Neural cell (in vitro differentiated cells): ENCODE measurements around the gene LNX1. TPM values are rescaled to one million over a fixed set of nuclear protein-coding genes. Genes with fewer than 3 reads are reported as not detected.

ENCODE experiments used
- H2AFZ ChIP-seq: fragments of 200-600, 300-800 bp; sonication (generic), shearing (Covaris generic); 2 replicates; pipeline ENCODE4 v1.6.0; 2014; ENCODE audit warnings: low read depth, mild to moderate bottlenecking, antibody characterized with exemption, low read length, moderate library complexity
- H3F3A ChIP-seq: fragments of 200-600 bp; shearing (Covaris generic); 2 replicates; pipeline ENCODE4 v1.6.1; 2016; ENCODE audit warnings: mild to moderate bottlenecking, moderate library complexity, mixed read lengths, antibody characterized with exemption, low read length; ENCODE audit not compliant: insufficient read depth, poor library complexity, severe bottlenecking
- H3K27ac ChIP-seq: fragments of 200-600, 300-800 bp; sonication (generic), shearing (Covaris generic); 2 replicates; pipeline ENCODE4 v1.5.1; 2014; ENCODE audit warnings: mild to moderate bottlenecking, low read length, moderate library complexity
- H3K27me3 ChIP-seq: fragments of 300-800, 200-600 bp; sonication (generic), shearing (Covaris generic); 2 replicates; pipeline ENCODE4 v1.6.0; 2014; ENCODE audit warnings: mild to moderate bottlenecking, low read depth, low read length, moderate library complexity; ENCODE audit not compliant: insufficient read depth
- H3K36me3 ChIP-seq: fragments of 300-800, 200-600 bp; sonication (generic), shearing (Covaris generic); 2 replicates; pipeline ENCODE4 v1.5.1; 2014; ENCODE audit warnings: mild to moderate bottlenecking, antibody characterized with exemption, low read length, moderate library complexity; ENCODE audit not compliant: insufficient read depth
- H3K4me2 ChIP-seq: fragments of 300-800, 200-600 bp; sonication (generic), shearing (Covaris generic); 2 replicates; pipeline ENCODE4 v1.6.0; 2014; ENCODE audit warnings: mild to moderate bottlenecking, low read length
- H3K4me3 ChIP-seq: fragments of 300-800, 200-600 bp; sonication (generic), shearing (Covaris generic); 2 replicates; pipeline ENCODE4 v1.5.1; 2014; ENCODE audit warnings: mild to moderate bottlenecking, low read length, moderate library complexity
- H3K79me2 ChIP-seq: fragments of 200-600 bp; shearing (Covaris generic); replicated peaks from 2 replicates; pipeline ENCODE4 v1.6.0; 2014; ENCODE audit warnings: mild to moderate bottlenecking, low read length, moderate library complexity; ENCODE audit not compliant: insufficient read depth
- H3K9ac ChIP-seq: fragments of 300-800, 200-600 bp; sonication (generic), shearing (Covaris generic); 2 replicates; pipeline ENCODE4 v1.6.1; 2016; ENCODE audit warnings: mild to moderate bottlenecking, low read length, mixed read lengths
- H3K9me2 ChIP-seq: fragments of 200-600 bp; shearing (Covaris generic); 2 replicates; pipeline ENCODE4 v1.6.1; 2016; ENCODE audit warnings: mild to moderate bottlenecking, low read length, mixed read lengths; ENCODE audit not compliant: insufficient read depth
- H3K9me3 ChIP-seq: fragments of 200-600, 300-800 bp; sonication (generic), shearing (Covaris generic); 2 replicates; pipeline ENCODE4 v1.6.1; 2016; ENCODE audit warnings: mild to moderate bottlenecking, mixed run types, low read length, moderate library complexity, mixed read lengths
- H4K20me1 ChIP-seq: fragments of 200-600 bp; shearing (Covaris generic); 2 replicates; pipeline ENCODE4 v1.6.1; 2016; ENCODE audit warnings: mild to moderate bottlenecking, mixed run types; ENCODE audit not compliant: insufficient read depth
- EP300 ChIP-seq: fragments of 450-650 bp; conservative IDR thresholded peaks from 2 replicates; pipeline ENCODE4 v1.6.1; 2014; ENCODE audit warnings: antibody characterized with exemption, mild to moderate bottlenecking, moderate library complexity; ENCODE audit not compliant: poor library complexity, severe bottlenecking
- EZH2 ChIP-seq: fragments of 200-600, 300-800 bp; shearing (Covaris generic), sonication (generic); IDR thresholded peaks from 2 replicates; pipeline ENCODE4 v1.6.1; 2014; ENCODE audit warnings: antibody characterized with exemption, low read length, borderline replicate concordance, mild to moderate bottlenecking; ENCODE audit not compliant: insufficient read depth, poor library complexity, severe bottlenecking
- MXI1 ChIP-seq: fragments of 450-650 bp; conservative IDR thresholded peaks from 2 replicates; pipeline ENCODE4 v1.6.1; 2014; ENCODE audit warnings: antibody characterized with exemption, mild to moderate bottlenecking; ENCODE audit not compliant: poor library complexity, severe bottlenecking
- POLR2AphosphoS5 ChIP-seq: IDR thresholded peaks from 2 replicates; pipeline ENCODE4 v1.6.1; 2012
- RAD21 ChIP-seq: fragments of 450-650 bp; conservative IDR thresholded peaks from 2 replicates; pipeline ENCODE4 v1.6.1; 2014; ENCODE audit warnings: antibody characterized with exemption, mild to moderate bottlenecking, moderate library complexity
- SMC3 ChIP-seq: fragments of 450-650 bp; conservative IDR thresholded peaks from 2 replicates; pipeline ENCODE4 v1.6.1; 2014; ENCODE audit warnings: antibody characterized with exemption, mild to moderate bottlenecking, moderate library complexity; ENCODE audit not compliant: poor library complexity
- TAF1 ChIP-seq: IDR thresholded peaks from 2 replicates; pipeline ENCODE4 v1.6.1; 2012; ENCODE audit warnings: low read depth
- polyA plus RNA-seq: library from polyadenylated mRNA; depleted of rRNA; stranded (reverse); fragments of >200 nt; gene quantifications from 2 replicates; pipeline ENCODE4 v1.2.3, GENCODE V29; 2014
- TF ChIP-seq, protein P1 (sequence below): fragments of 450-650 bp; IDR thresholded peaks from 2 replicates; pipeline ENCODE4 v1.5.1; 2014; ENCODE audit warnings: antibody characterized with exemption, mild to moderate bottlenecking, moderate library complexity; ENCODE audit not compliant: poor library complexity, severe bottlenecking
- TF ChIP-seq, protein P2 (sequence below): IDR thresholded peaks from 2 replicates; pipeline ENCODE4 v1.6.1; 2012; ENCODE audit warnings: borderline replicate concordance

Gene LNX1
- polyA plus RNA-seq, 1 donor from 2014 or later: 3.4 TPM

DNA sequence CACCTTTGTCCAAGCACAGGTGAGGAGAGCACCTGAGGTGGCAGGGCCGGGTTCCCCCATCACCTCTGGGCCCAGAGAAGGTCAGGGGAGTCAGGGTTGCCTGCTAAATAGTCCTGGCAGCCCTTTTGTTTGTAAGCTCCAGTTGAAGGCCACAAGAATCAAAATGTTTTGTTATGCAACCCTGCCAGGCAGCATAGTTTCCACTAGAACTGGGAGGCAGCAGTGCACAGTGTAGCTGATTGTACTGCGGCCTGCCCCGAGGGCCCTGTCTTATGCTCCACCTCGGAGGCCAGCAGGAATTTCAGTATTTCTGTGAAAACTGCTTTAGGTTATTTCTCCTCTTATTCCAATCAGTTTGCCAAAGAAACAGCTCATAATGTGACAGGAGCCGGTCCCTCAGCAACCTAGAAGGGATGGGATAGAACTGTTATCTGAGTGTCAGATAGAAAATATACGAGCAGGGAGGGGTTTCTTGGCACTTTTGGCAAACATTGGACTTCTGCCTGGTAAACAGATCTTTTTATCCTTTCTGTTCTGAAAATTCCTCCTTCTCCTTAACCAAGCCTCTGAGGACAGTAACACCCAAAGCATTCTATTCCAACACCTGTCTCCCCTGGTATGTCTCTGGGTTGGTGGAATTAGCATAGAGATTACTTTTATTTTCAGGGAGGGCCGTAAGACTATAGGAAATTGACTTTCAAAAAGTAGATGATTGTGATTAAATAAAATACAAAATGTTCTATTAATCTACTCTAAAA lies 93.6 kb downstream of the LNX1 start:
- no peak overlapping the region for H2AFZ ChIP-seq
- no peak overlapping the region for H3K9ac ChIP-seq

DNA sequence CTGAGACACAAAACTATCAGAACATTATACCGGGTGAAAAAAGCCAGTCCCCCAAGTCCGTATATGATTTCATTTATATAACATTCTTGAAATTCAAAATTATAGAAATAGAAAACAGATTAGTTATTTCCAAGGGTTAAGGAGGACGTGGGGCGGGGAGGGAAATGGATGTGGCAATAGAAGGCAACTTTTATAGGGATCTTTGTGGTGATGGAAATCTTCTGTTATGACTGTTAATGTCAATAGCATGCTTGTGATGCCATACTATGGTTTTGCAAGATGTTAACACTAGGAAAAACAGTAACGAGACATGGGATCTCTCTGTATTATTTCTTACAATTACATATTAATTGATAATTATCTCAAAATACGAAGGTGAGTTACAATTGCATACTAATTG lies 96.4 kb downstream of the LNX1 start:
- H3K36me3 ChIP-seq: no peaks in the 10 kb centered on the region
- H3K79me2 ChIP-seq: no peaks in the 10 kb centered on the region
- H2AFZ ChIP-seq: no peak overlapping the region
- no peak overlapping the region for H3K9ac ChIP-seq
- no peak overlapping the region for H3K27ac ChIP-seq
- no peaks in the 10 kb centered on the region for H3K9me2 ChIP-seq
- no peak overlapping the region for H3K4me2 ChIP-seq
- no peaks in the 10 kb centered on the region for H3K27me3 ChIP-seq
- no peaks in the 10 kb centered on the region for H3F3A ChIP-seq
- no peak overlapping the region for H3K4me3 ChIP-seq
- no peaks in the 10 kb centered on the region for H4K20me1 ChIP-seq
- no peaks in the 10 kb centered on the region for H3K9me3 ChIP-seq
- no peak for TF ChIP-seq SMC3
- no peak for TF ChIP-seq MXI1
- TF ChIP-seq EZH2: no peak
- TF ChIP-seq, protein P1, sequence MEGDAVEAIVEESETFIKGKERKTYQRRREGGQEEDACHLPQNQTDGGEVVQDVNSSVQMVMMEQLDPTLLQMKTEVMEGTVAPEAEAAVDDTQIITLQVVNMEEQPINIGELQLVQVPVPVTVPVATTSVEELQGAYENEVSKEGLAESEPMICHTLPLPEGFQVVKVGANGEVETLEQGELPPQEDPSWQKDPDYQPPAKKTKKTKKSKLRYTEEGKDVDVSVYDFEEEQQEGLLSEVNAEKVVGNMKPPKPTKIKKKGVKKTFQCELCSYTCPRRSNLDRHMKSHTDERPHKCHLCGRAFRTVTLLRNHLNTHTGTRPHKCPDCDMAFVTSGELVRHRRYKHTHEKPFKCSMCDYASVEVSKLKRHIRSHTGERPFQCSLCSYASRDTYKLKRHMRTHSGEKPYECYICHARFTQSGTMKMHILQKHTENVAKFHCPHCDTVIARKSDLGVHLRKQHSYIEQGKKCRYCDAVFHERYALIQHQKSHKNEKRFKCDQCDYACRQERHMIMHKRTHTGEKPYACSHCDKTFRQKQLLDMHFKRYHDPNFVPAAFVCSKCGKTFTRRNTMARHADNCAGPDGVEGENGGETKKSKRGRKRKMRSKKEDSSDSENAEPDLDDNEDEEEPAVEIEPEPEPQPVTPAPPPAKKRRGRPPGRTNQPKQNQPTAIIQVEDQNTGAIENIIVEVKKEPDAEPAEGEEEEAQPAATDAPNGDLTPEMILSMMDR: no peak
- TF ChIP-seq, protein P2, sequence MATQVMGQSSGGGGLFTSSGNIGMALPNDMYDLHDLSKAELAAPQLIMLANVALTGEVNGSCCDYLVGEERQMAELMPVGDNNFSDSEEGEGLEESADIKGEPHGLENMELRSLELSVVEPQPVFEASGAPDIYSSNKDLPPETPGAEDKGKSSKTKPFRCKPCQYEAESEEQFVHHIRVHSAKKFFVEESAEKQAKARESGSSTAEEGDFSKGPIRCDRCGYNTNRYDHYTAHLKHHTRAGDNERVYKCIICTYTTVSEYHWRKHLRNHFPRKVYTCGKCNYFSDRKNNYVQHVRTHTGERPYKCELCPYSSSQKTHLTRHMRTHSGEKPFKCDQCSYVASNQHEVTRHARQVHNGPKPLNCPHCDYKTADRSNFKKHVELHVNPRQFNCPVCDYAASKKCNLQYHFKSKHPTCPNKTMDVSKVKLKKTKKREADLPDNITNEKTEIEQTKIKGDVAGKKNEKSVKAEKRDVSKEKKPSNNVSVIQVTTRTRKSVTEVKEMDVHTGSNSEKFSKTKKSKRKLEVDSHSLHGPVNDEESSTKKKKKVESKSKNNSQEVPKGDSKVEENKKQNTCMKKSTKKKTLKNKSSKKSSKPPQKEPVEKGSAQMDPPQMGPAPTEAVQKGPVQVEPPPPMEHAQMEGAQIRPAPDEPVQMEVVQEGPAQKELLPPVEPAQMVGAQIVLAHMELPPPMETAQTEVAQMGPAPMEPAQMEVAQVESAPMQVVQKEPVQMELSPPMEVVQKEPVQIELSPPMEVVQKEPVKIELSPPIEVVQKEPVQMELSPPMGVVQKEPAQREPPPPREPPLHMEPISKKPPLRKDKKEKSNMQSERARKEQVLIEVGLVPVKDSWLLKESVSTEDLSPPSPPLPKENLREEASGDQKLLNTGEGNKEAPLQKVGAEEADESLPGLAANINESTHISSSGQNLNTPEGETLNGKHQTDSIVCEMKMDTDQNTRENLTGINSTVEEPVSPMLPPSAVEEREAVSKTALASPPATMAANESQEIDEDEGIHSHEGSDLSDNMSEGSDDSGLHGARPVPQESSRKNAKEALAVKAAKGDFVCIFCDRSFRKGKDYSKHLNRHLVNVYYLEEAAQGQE: no peak
- TF ChIP-seq POLR2AphosphoS5: no peak
- no peak for TF ChIP-seq RAD21
- TF ChIP-seq TAF1: no peak
- TF ChIP-seq EP300: no peak

More for the DNA sequence above, 93.6 kb downstream of the LNX1 start:
- H3K27ac ChIP-seq: no peak overlapping the region
- no peaks in the 10 kb centered on the region for H3K9me2 ChIP-seq
- H3K36me3 ChIP-seq: no peaks in the 10 kb centered on the region
- H3K4me3 ChIP-seq: no peak overlapping the region
- no peaks in the 10 kb centered on the region for H3K9me3 ChIP-seq
- no peaks in the 10 kb centered on the region for H3K27me3 ChIP-seq
- TF ChIP-seq RAD21: no peak
- no peak for TF ChIP-seq MXI1
- TF ChIP-seq SMC3: no peak
- no peak for TF ChIP-seq TAF1
- H4K20me1 ChIP-seq: no peaks in the 10 kb centered on the region
- no peaks in the 10 kb centered on the region for H3F3A ChIP-seq
- no peaks in the 10 kb centered on the region for H3K79me2 ChIP-seq
- H3K4me2 ChIP-seq: no peak overlapping the region
